ENCODE results near the gene FHIP2A.
"Not testable (repeated sequence)": the region's sequence is repeated elsewhere in the genome, so short reads cannot be mapped to it uniquely, and the experiment has no call there.

FHIP2A gene

GRCh38 chr10:114821293-114821914 lies at the start of gene FHIP2A:
Gene FHIP2A (plus strand): TSS chr10:114821780. CDS start chr10:114822079, 299 bp downstream.
- peak; percentile 32 for TF ChIP-seq CTCF (IDR thresholded peaks at IDR 0.05; ENCODE audit: low read depth, low read length)
- peak; percentile 53 for DNase-seq (ENCODE audit: extremely low read depth, low read depth)

- no peak for TF ChIP-seq CTCF (IDR thresholded peaks at IDR 0.05; ENCODE audit: low read depth, low read length)
- no peak for DNase-seq (ENCODE audit: extremely low read depth, low read depth)
Observed at GRCh38 chr10:114772496-114773196, 48.9 kb upstream of the FHIP2A start.

GRCh38 chr10:114773197-114773532 lies 48.4 kb upstream of the FHIP2A start:
- TF ChIP-seq CTCF (IDR thresholded peaks at IDR 0.05; ENCODE audit: low read depth, low read length) = no peak

GRCh38 chr10:114775082-114775481 lies 46.5 kb upstream of the FHIP2A start:
- not testable (repeated sequence) for DNase-seq (ENCODE audit: extremely low read depth, low read depth)

More at GRCh38 chr10:114773197-114773532, 48.4 kb upstream of the FHIP2A start:
- DNase-seq (ENCODE audit: extremely low read depth, low read depth) = no peak

GRCh38 chr10:114777415-114777814 lies 44.2 kb upstream of the FHIP2A start:
- DNase-seq (ENCODE audit: extremely low read depth, low read depth) = no peak
- TF ChIP-seq CTCF (IDR thresholded peaks at IDR 0.05; ENCODE audit: low read depth, low read length) = no peak

- peak; percentile 71 for DNase-seq (ENCODE audit: extremely low read depth, low read depth)
- TF ChIP-seq CTCF (IDR thresholded peaks at IDR 0.05; ENCODE audit: low read depth, low read length) = no peak
Observed at GRCh38 chr10:114779803-114780576, 41.6 kb upstream of the FHIP2A start.

- no peak for TF ChIP-seq CTCF (IDR thresholded peaks at IDR 0.05; ENCODE audit: low read depth, low read length)
Observed at GRCh38 chr10:114780577-114781184, 40.9 kb upstream of the FHIP2A start.

More at GRCh38 chr10:114780577-114781184, 40.9 kb upstream of the FHIP2A start:
- DNase-seq (ENCODE audit: extremely low read depth, low read depth) = no peak
